ENCODE measurements around the gene DTX3. TPM values are rescaled to one million over a fixed set of nuclear protein-coding genes. Genes with fewer than 3 reads are reported as not detected.
A peak's percentile ranks its signal among the peaks of the same experiment; 100 is the strongest.

Gene DTX3
- total and polyA plus RNA-seq, 2 of the 13 experiments (the other 11 are each of a cell fraction or from before 2014, with no cell fraction given) = 9.0 to 27.2 TPM

- TF ChIP-seq HDAC6 (IDR thresholded peaks at IDR 0.05; ENCODE audit: low read depth, low read length) = no peak
- TF ChIP-seq ATF7-NPFF (CRISPR knock-in tag; IDR thresholded peaks at IDR 0.05; ENCODE audit: low read depth) = peak; percentile 72
- no peak for TF ChIP-seq E2F1 (CRISPR knock-in tag; IDR thresholded peaks at IDR 0.05)
- peak; percentile 96 for TF ChIP-seq RAD51 (IDR thresholded peaks at IDR 0.05; ENCODE audit: borderline replicate concordance)
- TF ChIP-seq KIAA2018 (CRISPR knock-in tag; IDR thresholded peaks at IDR 0.05; ENCODE audit: borderline replicate concordance) = 0 out of 2 replicates have a peak, but pooled peaks have one; percentile 63
- 0 out of 2 replicates have a peak, but pooled peaks have one; percentile 34 for TF ChIP-seq RNF2 (conservative IDR thresholded peaks at IDR 0.05; ENCODE audit: low read depth)
- TF ChIP-seq BORCS8-MEF2B (CRISPR knock-in tag; IDR thresholded peaks at IDR 0.05) = no peak
- no peak for TF ChIP-seq ZBTB1 (CRISPR knock-in tag; IDR thresholded peaks at IDR 0.05; ENCODE audit: borderline replicate concordance)
- no peak; the same call in 1 of the 2 replicates for TF ChIP-seq KDM4B (CRISPR knock-in tag; IDR thresholded peaks at IDR 0.05)
- peak; percentile 44; the same call in 1 of the 2 replicates for TF ChIP-seq ERF (CRISPR knock-in tag; IDR thresholded peaks at IDR 0.05)
- no peak for TF ChIP-seq DDIT3 (CRISPR knock-in tag; IDR thresholded peaks at IDR 0.05)
- TF ChIP-seq ARNT2 (CRISPR knock-in tag; IDR thresholded peaks at IDR 0.05; ENCODE audit: low read depth) = 0 out of 2 replicates have a peak, but pooled peaks have one; percentile 43
- TF ChIP-seq CC2D1A (CRISPR knock-in tag; IDR thresholded peaks at IDR 0.05) = 0 out of 2 replicates have a peak, but pooled peaks have one; percentile 66
- TF ChIP-seq MXD4 (CRISPR knock-in tag; IDR thresholded peaks at IDR 0.05) = peak; percentile 65; the same call in 1 of the 2 replicates
- no peak for TF ChIP-seq RCOR2 (CRISPR knock-in tag; IDR thresholded peaks at IDR 0.05)
- peak; percentile 57; the same call in 1 of the 2 replicates for TF ChIP-seq POGZ (CRISPR knock-in tag; IDR thresholded peaks at IDR 0.05)
- no peak for TF ChIP-seq CERS6 (CRISPR knock-in tag; IDR thresholded peaks at IDR 0.05)
These were observed 13.5 kb upstream of the DTX3 start, which contains the start of gene PIP4K2C (continued) for GRCh38 chr12:57590864-57591781.

Data from HepG2 (cell line).